SU-DHL-6 (cell line): ENCODE measurements around the gene KAZN.

Experiments used
- H2AFZ ChIP-seq: fragments of 200-600 bp; sonication (generic); 2 replicates; pipeline ENCODE4 v1.6.1; 2014; ENCODE audit warnings: low read depth, mild to moderate bottlenecking, moderate library complexity, mixed read lengths, antibody characterized with exemption, low read length; ENCODE audit not compliant: severe bottlenecking
- H3F3A ChIP-seq: fragments of 200-600 bp; shearing (Covaris generic); 2 replicates; pipeline ENCODE4 v1.6.0; 2016; ENCODE audit warnings: antibody characterized with exemption, mild to moderate bottlenecking; ENCODE audit not compliant: insufficient read depth
- H3K27ac ChIP-seq: fragments of 200-600 bp; sonication (generic); 2 replicates; pipeline ENCODE4 v1.5.1; 2016; ENCODE audit warnings: low read depth, mild to moderate bottlenecking, low read length, moderate library complexity, mixed read lengths
- H3K27me3 ChIP-seq: fragments of 200-600 bp; sonication (generic), shearing (Covaris generic); 2 replicates; pipeline ENCODE4 v1.6.0; 2014; ENCODE audit warnings: mild to moderate bottlenecking, low read length
- H3K36me3 ChIP-seq: fragments of 200-600 bp; sonication (generic); 2 replicates; pipeline ENCODE4 v1.6.1; 2014; ENCODE audit warnings: mild to moderate bottlenecking, low read length, mixed read lengths
- H3K4me2 ChIP-seq: fragments of 300-600, 200-600 bp; shearing (Covaris generic), sonication (generic); 2 replicates; pipeline ENCODE4 v1.6.0; 2014; ENCODE audit warnings: low read length, low read depth, mild to moderate bottlenecking; ENCODE audit not compliant: poor library complexity, severe bottlenecking
- H3K4me3 ChIP-seq: fragments of 200-600 bp; sonication (generic); 2 replicates; pipeline ENCODE4 v1.5.1; 2014; ENCODE audit warnings: antibody characterized with exemption, low read length, mild to moderate bottlenecking, mixed read lengths; ENCODE audit not compliant: insufficient read depth, poor library complexity, severe bottlenecking
- H3K79me2 ChIP-seq: fragments of 200-600 bp; sonication (generic); 2 replicates; pipeline ENCODE4 v1.6.1; 2014; ENCODE audit warnings: mild to moderate bottlenecking, low read length, moderate library complexity; ENCODE audit not compliant: insufficient read depth
- H3K9ac ChIP-seq: fragments of 200-600 bp; sonication (generic); 2 replicates; pipeline ENCODE4 v1.7.0; 2014; ENCODE audit warnings: mild to moderate bottlenecking, low read length
- H3K9me2 ChIP-seq: fragments of 200-600 bp; sonication (generic); replicated peaks from 2 replicates; pipeline ENCODE4 v1.6.1; 2014; ENCODE audit warnings: low read length; ENCODE audit not compliant: insufficient read depth
- H3K9me3 ChIP-seq: fragments of 200-600 bp; sonication (generic); 2 replicates; pipeline ENCODE4 v1.6.1; 2014; ENCODE audit warnings: low read length, mixed read lengths; ENCODE audit not compliant: insufficient read depth
- H4K20me1 ChIP-seq: fragments of 200-600 bp; sonication (generic); 2 replicates; pipeline ENCODE4 v1.6.1; 2014; ENCODE audit warnings: low read depth, mild to moderate bottlenecking, antibody characterized with exemption, low read length, moderate library complexity, mixed read lengths
- EZH2phosphoT487 ChIP-seq: fragments of 200-600 bp; sonication (generic), shearing (Covaris generic); conservative IDR thresholded peaks from 2 replicates; pipeline ENCODE4 v1.6.1; 2018; ENCODE audit warnings: mild to moderate bottlenecking, antibody characterized with exemption, low read length, moderate library complexity, mixed read lengths
- TF ChIP-seq, protein P1 (sequence below): fragments of 200-600 bp; sonication (generic); IDR thresholded peaks from one replicate; pipeline ENCODE4 v1.5.1; 2017; ENCODE audit warnings: antibody characterized with exemption, mild to moderate bottlenecking, low read length, moderate library complexity; ENCODE audit not compliant: insufficient read depth, poor library complexity, severe bottlenecking

The KAZN gene

DNA sequence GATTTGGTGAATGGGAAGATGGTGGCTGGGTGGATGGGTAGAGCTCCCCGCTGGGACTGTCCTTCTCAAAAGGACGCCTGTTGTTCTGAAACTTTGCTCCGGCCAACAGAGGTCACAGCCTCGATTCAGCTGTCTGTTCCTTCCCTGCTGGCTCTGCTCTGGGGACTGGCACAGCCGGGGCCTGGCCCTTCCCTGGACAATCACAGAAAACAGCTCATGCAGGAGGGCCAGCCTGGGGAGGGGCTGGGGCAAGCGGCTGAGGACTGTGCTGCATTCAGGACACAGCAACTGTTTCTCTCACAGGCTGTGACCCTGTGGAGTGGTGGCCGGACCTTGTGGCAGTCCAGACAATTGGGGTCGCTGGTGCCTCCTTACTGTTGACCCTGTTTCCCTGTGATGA is 444.4 kb downstream of the KAZN start:
- no peaks in the 10 kb centered on the region for H3K79me2 ChIP-seq
- H4K20me1 ChIP-seq = no peaks in the 10 kb centered on the region
- H2AFZ ChIP-seq = no peak overlapping the region
- no peak overlapping the region for H3K4me3 ChIP-seq
- no peaks in the 10 kb centered on the region for H3K36me3 ChIP-seq
- no peaks in the 10 kb centered on the region for H3K9me3 ChIP-seq
- no peak overlapping the region for H3K27ac ChIP-seq
- TF ChIP-seq EZH2phosphoT487 = no peak
- TF ChIP-seq, protein P1, sequence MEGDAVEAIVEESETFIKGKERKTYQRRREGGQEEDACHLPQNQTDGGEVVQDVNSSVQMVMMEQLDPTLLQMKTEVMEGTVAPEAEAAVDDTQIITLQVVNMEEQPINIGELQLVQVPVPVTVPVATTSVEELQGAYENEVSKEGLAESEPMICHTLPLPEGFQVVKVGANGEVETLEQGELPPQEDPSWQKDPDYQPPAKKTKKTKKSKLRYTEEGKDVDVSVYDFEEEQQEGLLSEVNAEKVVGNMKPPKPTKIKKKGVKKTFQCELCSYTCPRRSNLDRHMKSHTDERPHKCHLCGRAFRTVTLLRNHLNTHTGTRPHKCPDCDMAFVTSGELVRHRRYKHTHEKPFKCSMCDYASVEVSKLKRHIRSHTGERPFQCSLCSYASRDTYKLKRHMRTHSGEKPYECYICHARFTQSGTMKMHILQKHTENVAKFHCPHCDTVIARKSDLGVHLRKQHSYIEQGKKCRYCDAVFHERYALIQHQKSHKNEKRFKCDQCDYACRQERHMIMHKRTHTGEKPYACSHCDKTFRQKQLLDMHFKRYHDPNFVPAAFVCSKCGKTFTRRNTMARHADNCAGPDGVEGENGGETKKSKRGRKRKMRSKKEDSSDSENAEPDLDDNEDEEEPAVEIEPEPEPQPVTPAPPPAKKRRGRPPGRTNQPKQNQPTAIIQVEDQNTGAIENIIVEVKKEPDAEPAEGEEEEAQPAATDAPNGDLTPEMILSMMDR = no peak
- H3K27me3 ChIP-seq = no peaks in the 10 kb centered on the region
- H3K9ac ChIP-seq = no peak overlapping the region
- H3K4me2 ChIP-seq = no peak overlapping the region
- H3K9me2 ChIP-seq = no peaks in the 10 kb centered on the region
- H3F3A ChIP-seq = no peaks in the 10 kb centered on the region

DNA sequence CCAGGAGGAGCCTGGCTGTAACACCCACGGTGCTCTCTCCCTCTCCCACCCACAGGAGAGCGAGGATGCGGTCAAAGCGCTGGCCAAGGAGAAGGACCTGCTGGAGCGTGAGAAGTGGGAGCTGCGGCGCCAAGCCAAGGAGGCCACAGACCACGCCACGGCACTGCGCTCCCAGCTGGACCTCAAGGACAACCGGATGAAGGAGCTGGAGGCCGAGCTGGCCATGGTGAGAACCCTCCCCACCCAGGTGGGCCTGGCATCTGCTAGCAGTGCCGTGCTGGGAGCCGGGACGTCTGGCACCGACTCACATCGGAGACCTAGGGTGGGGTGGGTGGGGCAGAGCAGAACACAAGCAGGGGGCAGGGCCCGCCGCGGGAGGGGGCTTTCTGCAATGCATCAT is 445.4 kb downstream of the KAZN start:
- H3K36me3 ChIP-seq = no peaks in the 10 kb centered on the region
- no peaks in the 10 kb centered on the region for H3K79me2 ChIP-seq
- H3K27ac ChIP-seq = no peak overlapping the region
- no peak overlapping the region for H3K4me2 ChIP-seq
- H3F3A ChIP-seq = no peaks in the 10 kb centered on the region
- no peaks in the 10 kb centered on the region for H3K9me2 ChIP-seq
- no peak overlapping the region for H3K4me3 ChIP-seq
- H2AFZ ChIP-seq = no peak overlapping the region
- no peak overlapping the region for H3K9ac ChIP-seq
- TF ChIP-seq EZH2phosphoT487 = no peak
- TF ChIP-seq, protein P1 = no peak
- no peaks in the 10 kb centered on the region for H3K27me3 ChIP-seq
- H3K9me3 ChIP-seq = no peaks in the 10 kb centered on the region
- H4K20me1 ChIP-seq = no peaks in the 10 kb centered on the region

DNA sequence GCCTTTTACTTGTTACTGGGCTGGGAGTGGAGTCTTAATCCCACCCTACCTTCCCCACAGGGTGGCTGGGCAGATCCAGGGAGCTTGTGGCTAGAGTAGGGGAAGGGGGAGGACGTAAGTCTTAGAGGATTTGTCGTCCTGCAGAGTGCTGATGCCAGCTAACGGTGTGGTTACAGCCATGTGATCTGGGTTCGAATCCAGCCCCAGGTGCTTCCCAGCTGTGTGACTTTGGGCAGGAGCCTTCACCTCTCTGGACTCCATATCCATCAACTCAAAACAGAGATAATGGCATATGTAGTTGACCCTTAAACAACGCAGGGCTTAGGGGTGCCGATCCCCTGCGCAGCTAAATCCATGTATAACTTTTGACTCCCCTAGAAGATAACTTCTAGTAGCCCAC is 446.6 kb downstream of the KAZN start:
- H3K36me3 ChIP-seq = no peaks in the 10 kb centered on the region
- H3K27ac ChIP-seq = no peak overlapping the region
- H3K4me3 ChIP-seq = no peak overlapping the region
- no peak overlapping the region for H3K4me2 ChIP-seq
- no peak for TF ChIP-seq EZH2phosphoT487
- TF ChIP-seq, protein P1 = no peak
- no peaks in the 10 kb centered on the region for H3K9me2 ChIP-seq
- H4K20me1 ChIP-seq = no peaks in the 10 kb centered on the region
- H3K27me3 ChIP-seq = no peaks in the 10 kb centered on the region
- no peaks in the 10 kb centered on the region for H3K79me2 ChIP-seq
- H3K9ac ChIP-seq = no peak overlapping the region
- no peaks in the 10 kb centered on the region for H3F3A ChIP-seq
- H3K9me3 ChIP-seq = no peaks in the 10 kb centered on the region
- no peak overlapping the region for H2AFZ ChIP-seq
